Activated naive CD4-positive, alpha-beta T cell treated with anti-CD3 and anti-CD28 coated beads, Interleukin-2, amount 50 U/mL, for 16 hours (primary cell): ENCODE results near the gene ZNF519.
"Not testable (repeated sequence)": the region's sequence is repeated elsewhere in the genome, so short reads cannot be mapped to it uniquely, and the experiment has no call there.

Experiments used
- DNase-seq: peaks from one replicate; pipeline ENCODE4 v3.0.0-alpha.2; 2020

Gene ZNF519

DNA sequence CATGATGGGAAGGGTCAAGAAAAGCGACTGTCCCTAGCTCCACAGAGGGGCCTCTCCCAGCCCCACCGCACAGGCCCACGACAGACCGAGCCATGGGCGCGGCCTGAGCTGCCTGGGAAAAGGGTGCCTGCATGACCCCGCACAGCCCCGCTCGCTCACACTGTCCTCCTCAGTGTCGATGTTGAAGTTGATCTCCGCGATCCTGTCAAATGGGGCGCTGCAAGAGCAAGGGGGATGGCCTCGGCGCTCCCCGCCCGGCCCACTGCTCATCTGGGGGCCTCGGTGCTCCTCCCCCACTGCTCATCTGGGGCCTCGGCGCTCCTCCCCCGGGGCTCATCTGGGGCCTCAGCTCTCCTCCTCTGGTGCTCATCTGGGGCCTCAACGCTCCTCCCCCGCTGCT, 14.5 kb upstream of the ZNF519 start:
- not testable (repeated sequence) for DNase-seq

DNA sequence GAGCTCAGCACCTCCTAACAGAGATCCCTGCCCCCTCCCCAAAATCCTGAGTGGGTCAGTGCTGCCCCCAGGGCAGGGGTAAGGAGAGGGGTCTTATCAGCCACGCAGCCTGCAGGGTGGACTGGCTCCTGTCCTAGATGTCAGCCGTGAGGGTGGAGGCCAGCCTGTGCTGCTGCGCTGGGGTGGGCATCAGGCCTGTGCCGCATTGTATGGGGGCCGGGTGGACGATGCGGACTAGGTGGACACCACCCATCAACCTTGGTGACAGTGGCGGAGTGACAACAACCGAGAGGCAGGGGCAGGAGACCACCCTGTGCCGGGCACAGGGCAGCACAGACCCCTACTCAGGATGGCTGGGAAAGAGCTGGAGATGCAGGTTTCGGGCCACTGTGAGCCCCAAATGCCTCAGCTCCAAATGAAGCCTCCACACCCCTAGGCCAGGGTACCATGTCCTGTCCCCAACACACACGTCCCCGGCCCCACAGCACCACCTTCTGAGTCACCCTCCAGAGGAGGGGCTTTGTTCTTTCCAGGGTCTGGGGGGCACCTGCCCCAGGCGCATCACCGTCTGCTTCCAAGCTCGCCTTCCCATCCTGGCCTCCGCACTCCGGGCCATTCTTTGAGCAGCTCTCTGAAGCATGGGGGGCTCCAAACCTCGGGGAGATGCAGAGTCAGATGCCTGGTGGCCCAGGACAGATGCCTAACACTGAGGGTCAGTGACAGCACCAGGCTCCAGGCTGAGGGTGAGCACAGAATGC, 13.5 kb upstream of the ZNF519 start:
- not testable (repeated sequence) for DNase-seq

DNA sequence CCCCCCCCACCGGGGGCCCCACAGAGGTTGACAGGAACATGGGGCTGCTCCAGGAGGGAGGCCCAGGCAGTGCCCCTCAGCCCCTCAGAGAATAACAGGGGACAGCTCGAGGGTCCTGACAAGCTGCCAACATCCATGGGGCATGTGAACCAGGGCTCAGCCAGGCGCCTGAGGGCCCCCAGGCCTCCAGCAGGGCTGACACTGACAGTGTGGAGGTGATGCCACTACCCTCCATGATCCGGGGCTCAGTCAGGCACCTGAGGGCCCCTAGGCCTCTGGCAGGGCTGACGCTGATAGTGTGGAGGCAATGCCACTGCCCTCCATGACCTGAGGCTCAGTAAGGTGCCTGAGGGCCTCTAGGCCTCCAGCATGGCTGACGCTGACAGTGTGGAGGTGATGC, 12.8 kb upstream of the ZNF519 start:
- not testable (repeated sequence) for DNase-seq

DNA sequence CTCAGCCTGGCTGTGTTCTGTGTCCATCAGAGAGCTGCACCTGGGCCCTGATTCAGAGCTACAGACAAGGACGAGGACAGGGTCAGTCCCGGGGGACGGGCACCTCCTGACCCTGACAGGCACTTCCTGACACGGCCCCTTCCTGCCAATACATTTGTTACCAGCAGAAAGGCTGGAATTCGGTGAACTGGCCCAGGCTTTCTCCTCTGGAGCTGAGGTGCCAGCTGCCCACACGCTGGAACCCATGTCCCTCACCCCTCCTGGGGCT, 12.3 kb upstream of the ZNF519 start:
- no peak for DNase-seq

DNA sequence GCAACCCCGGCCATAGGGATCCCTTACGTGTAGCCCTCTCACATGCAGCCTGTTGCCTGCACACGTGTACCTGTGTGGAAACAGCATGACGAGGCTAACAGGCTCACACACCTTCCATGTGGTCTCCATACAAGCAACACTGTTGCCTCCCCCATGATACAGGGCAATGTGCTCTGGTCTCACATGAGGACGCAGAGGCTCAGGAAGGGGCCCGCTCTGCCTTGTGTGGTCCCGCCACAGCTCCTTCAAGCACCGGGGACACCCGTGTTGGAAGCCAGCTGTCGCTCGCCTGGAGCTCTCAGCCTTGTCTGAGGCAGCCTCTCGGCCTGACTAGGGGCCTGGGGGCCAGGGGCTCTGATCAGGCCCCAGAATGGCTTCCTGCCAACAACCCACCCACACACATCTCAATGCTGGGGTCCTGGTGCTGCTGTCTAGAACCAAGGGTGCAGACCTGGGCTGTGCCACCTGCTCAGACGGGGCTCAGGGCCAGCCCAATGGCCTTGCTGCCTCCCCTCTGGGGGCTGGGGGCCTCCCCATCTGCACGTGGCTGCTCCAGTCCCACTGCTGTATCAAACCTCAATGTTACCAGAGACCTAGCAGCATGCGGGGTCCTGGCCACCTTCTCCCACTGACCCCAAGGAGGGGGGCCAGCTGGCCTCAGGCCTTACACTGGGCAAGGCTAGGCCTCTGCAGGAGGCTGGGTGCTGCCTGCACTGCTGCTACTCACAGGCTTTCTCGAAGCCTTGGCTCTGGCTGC, 11.8 kb upstream of the ZNF519 start:
- not testable (repeated sequence) for DNase-seq

DNA sequence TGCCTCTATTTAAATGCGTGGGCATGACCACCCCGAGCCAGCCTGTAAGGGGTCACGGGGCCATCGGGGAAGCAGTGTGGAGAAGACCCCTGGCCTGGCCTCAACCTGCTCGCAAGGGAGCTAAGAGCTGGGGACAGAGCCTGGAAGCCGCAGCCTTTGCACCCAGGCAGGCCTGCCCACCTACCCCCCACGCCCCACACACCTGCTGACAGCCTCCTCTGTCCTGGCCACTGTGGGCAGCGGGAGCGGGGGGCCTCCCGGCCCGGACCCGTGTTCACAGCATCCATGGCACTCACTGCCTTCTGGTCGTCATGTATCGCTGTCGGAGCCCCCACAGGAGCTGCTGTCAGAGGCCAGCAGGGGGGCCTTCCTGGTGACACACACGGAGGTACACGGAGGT, 11.2 kb upstream of the ZNF519 start:
- not testable (repeated sequence) for DNase-seq

DNA sequence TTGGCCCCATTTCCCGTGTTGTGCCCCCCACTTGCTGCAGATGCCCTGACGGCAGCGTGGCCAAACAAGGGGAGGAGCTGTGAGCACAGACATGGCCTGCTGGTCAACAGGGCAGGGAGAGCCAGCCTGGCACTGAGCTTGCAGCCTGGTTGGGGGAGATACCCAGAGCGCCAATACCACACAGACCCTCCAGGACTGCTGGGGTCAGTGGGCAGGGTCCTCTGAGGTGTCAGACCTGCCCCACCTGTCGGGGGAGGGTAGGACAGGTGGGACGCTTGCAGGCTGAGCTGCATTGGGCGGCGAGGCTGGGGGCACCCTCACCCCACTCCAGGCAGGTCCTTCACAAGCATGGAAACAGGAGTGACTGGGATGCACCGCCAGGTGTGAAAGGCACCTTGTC, 9.9 kb upstream of the ZNF519 start:
- DNase-seq, result not testable (repeated sequence)

DNA sequence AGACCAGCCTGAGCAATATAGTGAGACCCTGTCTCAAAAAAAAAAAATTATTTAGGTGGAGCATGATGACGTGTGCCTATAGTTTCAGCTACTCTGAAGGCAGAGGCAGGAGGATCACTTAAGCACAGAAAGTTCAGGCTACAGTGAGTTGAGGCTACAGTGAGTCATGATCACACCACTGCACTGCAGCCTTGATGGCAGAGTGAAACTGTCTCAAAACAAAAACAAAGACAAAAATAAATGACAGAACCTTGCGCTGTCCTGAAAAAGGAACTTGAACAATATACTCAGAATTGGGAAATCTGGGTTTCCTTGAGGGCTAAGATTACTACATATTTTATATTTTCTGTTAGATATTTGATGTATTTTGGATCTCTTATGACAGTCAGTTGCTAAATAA, 7.3 kb upstream of the ZNF519 start:
- not testable (repeated sequence) for DNase-seq

DNA sequence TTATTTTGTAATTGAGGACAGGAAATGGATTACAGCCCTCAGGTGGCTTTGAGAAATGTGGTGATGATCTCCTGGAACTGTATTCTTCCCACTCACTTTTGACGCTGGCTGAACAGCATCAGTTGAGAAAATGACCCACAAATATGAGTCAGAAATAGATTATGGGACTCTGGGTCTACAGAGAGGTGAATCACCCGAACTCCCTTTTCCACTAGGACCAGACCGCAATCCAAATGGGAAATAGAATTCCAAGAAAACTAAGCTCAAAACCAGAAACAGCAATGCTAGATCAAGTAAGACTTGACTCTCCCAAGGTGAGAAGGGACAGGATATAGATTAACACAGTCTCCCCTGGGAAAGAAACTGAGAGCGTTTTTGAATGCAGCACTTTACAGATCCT, 5.7 kb upstream of the ZNF519 start:
- not testable (repeated sequence) for DNase-seq

- not testable (repeated sequence) for DNase-seq
Measured at GRCh38 chr18:14131696-14132270, 452 bp downstream of the ZNF519 start.

- DNase-seq, result not testable (repeated sequence)
Measured at GRCh38 chr18:14130804-14131203, 1.4 kb downstream of the ZNF519 start.

GRCh38 chr18:14124689-14125088, 7.5 kb downstream of the ZNF519 start:
- DNase-seq, result no peak

DNA sequence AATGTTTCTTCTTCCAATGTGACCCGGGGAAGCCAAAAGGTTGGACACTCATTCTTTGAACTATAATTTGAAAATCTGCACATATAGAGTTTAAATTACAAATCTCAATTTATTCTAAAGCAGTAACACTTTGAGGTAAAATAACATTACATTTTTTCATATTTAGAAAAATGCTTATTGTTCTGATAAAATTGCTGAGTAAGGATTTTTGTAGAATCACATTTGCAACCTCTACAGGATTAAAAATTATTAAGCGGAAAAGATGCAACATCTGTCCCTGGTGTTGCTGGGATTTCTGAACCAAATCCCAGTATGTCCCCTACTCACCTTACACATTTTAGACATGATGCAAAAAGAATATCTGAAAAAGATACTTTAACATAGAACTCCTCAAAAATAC, 10.1 kb downstream of the ZNF519 start:
- DNase-seq, result no peak

GRCh38 chr18:14120926-14121325, 11.3 kb downstream of the ZNF519 start:
- DNase-seq, result no peak

- DNase-seq, result no peak
Measured at GRCh38 chr18:14117606-14118005, 14.6 kb downstream of the ZNF519 start.

DNA sequence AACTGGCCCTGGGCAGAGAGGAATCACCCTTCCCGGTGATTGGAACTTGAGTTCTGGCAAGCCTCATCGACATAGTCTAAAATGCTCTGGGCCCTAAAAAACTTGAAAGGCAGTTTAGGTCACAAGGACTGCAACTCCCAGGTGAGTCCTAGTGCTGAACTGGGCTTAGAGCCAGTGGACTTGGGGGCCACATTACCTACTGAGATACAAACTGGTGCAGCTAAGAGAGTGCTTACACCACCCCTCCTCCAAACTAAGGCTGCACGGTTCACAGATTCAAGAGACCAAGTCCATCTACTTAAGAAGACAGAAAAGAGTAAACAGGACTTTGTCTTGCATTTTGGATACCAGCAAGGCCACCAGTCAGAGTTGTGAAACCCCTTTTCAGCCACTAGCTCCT, 25.3 kb downstream of the ZNF519 start:
- DNase-seq, result no peak

DNA sequence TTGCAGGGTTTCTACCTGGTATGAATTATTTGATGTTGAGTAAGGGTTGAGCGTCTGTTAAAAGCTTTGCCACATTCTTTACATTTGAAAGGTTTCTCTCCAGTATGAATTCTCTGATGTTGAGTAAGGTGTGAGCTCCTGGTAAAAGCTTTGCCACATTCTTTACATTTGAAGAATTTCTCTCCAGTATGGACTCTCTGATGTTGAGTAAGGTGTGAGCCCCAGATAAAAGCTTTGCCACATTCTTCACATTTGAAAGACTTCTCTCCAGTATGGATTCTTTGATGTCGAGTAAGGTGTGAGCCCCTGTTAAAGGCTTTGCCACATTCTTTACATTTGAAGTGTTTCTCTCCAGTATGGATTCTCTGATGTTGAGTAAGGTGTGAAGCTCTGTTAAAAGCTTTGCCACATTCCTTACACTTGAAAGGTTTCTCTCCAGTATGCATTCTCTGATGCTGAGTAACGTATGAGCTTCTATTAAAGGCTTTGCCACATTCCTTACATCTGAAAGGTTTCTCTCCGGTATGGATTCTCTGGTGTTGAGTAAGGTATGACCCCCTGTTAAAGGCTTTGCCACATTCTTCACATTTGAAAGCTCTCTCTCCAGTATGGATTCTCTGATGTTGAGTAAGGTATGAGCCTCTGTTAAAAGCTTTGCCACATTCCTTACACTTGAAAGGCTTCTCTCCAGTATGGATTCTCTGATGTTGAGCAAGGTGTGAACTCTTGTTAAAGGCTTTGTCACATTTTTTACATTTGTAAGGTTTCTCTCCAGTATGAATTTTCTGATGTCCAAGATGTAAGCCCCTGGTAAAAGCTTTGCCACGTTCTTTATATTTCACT, 27.1 kb downstream of the ZNF519 start:
- no peak for DNase-seq

DNA sequence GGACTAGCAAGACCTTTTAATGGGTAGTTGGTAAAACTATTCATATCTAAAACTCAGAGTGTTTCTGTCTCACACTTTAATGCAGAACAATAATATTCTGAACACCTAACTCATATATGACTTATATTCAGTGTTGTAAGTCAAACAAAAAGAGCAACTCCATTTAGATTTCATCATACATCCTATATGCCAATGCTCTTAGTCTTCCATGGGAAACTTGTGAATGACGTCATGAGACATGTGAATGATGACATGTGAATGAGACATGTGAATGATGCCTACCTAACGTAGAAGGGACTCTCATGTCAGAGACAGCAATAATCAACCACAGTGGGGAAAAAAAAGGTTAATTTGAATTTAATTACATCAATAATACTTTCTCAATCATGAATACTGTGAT, 28.0 kb downstream of the ZNF519 start:
- DNase-seq, result no peak

DNA sequence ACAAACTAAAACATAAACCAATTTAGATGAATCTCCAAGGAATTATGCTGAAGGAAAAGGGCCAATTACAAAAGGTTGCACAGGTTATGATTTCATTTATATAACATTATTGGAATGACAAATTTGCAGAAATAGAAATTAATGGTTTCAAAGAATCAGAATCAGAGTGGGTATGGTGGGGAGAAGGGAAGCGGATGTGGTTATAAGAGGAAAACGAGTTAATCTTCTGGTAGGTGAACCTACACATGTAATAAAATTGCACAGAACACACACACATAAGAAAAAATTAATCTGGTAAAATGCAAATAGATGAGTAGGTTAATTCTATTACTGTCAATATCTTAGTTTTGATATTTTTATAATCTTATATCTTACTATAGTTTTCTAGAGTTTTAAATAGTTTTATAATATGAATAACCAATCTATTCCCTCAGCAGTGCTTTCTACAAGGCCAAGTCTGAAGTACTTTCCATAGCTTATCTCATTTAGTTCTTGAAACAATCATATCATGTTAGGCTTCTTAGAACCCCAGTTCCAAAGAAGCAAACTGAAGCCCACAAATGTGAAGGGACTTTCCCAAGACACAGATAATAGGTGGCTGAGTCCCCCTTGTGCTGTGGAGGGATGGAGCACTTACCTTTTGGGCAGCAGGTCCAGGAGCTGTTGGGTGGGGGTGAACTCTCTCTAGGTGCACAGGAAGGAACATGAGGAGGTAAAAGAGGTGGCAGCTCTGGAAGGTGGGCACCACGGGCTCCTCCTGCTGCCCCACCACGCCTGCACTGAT, 31.5 kb downstream of the ZNF519 start:
- no peak for DNase-seq

DNA sequence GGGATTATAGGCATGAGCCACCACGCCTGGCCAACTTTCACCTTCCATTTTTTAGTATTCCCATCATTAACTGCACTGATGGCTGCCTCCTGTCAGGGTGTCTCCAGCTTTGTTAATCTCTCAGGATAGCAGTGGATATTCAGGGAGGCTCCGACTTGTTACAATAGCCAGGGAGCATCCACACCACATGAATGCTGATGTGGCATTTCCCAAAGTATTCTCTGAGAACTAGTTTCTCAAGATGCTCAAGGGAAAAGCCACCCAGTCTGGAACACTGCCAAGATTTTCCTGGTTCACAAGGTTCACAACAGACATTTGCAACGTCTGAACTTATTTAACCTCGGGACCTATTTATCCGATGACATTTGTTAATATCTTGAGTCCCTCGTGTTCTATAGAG, 33.8 kb downstream of the ZNF519 start:
- DNase-seq, result no peak

DNA sequence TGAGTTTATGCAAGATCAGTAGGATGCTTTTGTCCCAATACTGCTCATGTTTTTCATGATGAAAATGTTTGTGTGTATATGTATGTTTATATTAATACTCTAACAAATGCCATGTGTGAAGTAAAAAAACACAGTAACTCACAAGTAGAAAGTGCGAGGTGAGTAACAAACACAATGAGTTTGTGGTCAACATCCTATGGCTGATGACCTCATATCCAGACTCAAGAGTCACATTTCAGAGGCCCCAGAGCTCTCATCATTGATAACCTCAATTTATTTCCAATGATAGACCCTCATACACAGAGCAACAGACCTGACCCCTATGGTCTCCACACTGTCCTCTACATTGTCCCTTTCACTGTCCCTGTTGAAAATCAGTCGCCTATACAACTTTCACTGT, 34.5 kb downstream of the ZNF519 start:
- no peak for DNase-seq

- no peak for DNase-seq
Measured at GRCh38 chr18:14093307-14093915, 38.8 kb downstream of the ZNF519 start.
